NCI-H345 treated with DMSO at 0.1 percent for 48 hours (cell line): ENCODE data around the gene CCDC127.

ENCODE experiments used
- DNase-seq: peaks from one replicate; lab custom pipeline; 2025; ENCODE audit not compliant: unreplicated experiment; lab: John Stamatoyannopoulos, UW

Gene CCDC127

GRCh38 chr5:191036-191948 is 26.7 kb downstream of the CCDC127 start, which contains the start of gene LRRC14B:
Gene LRRC14B, plus strand, starts transcription at chr5:191495. Its CDS starts 44 bp downstream, at chr5:191539.
- DNase-seq, result no peak

GRCh38 chr5:190366-191035 is 27.5 kb downstream of the CCDC127 start:
- no peak for DNase-seq

GRCh38 chr5:189976-190365 is 28.0 kb downstream of the CCDC127 start:
- DNase-seq, result no peak

GRCh38 chr5:189486-189885 is 28.5 kb downstream of the CCDC127 start:
- DNase-seq, result no peak

GRCh38 chr5:188488-189481 is 29.2 kb downstream of the CCDC127 start:
- DNase-seq, result peak; percentile 71

- DNase-seq, result no peak
Observed at GRCh38 chr5:187617-188451, 30.1 kb downstream of the CCDC127 start.

GRCh38 chr5:187042-187431 is 30.9 kb downstream of the CCDC127 start:
- DNase-seq, result no peak

- DNase-seq, result no peak
Observed at GRCh38 chr5:186091-187041, 31.6 kb downstream of the CCDC127 start.

GRCh38 chr5:185095-186070 is 32.6 kb downstream of the CCDC127 start:
- no peak for DNase-seq

GRCh38 chr5:184471-184870 is 33.5 kb downstream of the CCDC127 start:
- no peak for DNase-seq

GRCh38 chr5:182126-182525 is 35.8 kb downstream of the CCDC127 start:
- DNase-seq, result no peak

GRCh38 chr5:181566-181965 is 36.4 kb downstream of the CCDC127 start:
- no peak for DNase-seq

GRCh38 chr5:181160-181559 is 36.8 kb downstream of the CCDC127 start:
- no peak for DNase-seq

- DNase-seq, result no peak
Observed at GRCh38 chr5:180286-180918, 37.6 kb downstream of the CCDC127 start.

- no peak for DNase-seq
Observed at GRCh38 chr5:179401-179800, 38.6 kb downstream of the CCDC127 start.

- peak; percentile 55 for DNase-seq
Observed at GRCh38 chr5:178110-178509, 39.8 kb downstream of the CCDC127 start.

GRCh38 chr5:176296-176823 is 41.6 kb downstream of the CCDC127 start:
- DNase-seq, result no peak
